SHP77 treated with DMSO at 0.1 percent for 48 hours (cell line): ENCODE data around the gene UTRN.

ENCODE experiments used
- DNase-seq: peaks from one replicate; lab custom pipeline; 2025; lab: John Stamatoyannopoulos, UW

Gene UTRN

DNA sequence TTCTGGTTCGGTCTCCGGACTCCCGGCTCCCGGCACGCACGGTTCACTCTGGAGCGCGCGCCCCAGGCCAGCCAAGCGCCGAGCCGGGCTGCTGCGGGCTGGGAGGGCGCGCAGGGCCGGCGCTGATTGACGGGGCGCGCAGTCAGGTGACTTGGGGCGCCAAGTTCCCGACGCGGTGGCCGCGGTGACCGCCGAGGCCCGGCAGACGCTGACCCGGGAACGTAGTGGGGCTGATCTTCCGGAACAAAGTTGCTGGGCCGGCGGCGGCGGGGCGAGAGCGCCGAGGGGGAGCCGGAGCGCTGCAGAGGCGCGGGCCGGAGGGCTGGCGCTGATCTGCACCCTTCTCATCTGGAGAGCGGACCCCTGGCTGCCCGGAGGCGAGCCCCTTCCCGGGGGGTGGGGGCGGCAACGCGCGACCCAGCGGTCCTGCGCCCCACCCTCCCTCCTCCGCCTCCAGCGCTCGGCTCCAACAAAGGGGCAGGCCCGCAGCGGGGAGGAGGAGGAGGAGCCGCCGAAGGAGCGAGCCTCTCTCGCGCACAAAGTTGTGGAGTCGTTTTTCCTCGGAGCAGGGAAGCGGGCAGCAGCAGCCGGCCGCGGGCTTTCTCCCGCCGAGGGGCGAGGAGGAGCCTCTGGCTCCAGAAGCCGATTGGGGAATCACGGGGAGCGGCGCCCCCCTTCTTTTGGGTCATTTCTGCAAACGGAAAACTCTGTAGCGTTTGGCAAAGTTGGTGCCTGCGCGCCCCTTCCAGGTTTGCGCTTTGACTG lies at the start of gene UTRN:
TSS of gene UTRN (plus strand) at position 553 of the 765 bp plus-strand sequence. CDS start 6,494 bp downstream, outside the sequence.
- DNase-seq = no peak

DNA sequence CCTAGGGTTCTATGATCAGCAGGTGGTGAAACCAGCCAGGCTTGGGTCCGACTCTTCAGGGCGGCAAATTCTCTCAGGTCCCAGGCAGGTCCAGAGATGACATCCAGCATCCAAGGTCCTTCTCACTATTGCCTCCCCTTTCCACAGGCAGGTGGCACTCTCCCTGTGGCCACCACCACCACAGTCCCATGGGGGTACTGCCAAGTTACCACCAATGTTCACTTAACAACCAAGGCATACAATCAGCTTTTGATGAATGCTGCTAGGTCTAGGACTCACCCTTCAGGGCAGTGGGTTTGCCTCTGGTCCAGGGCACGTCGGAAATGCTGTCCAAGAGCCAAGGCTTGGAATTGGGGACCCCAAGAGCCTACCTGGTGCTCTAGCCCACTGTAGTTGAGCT lies 40.4 kb upstream of the UTRN start:
- no peak for DNase-seq

DNA sequence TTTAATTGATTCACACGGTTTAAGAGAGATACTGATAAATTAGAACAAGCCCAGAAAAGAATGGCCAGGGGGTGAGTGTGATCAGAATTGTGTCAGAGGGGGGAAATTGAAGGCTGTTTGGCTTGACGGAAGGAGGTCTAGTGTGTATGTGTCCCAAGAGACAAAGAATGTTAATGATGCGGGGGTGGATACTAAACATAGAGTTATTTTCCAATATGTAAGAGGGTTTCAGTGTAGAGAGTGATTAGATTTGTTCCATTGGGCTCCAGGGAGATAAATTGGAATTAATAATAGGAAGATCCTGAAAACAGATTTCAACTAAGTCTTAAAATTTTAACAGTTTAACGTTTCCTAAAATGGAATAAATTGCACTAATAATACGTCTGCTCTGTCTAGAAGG lies 38.1 kb upstream of the UTRN start:
- DNase-seq = no peak

DNA sequence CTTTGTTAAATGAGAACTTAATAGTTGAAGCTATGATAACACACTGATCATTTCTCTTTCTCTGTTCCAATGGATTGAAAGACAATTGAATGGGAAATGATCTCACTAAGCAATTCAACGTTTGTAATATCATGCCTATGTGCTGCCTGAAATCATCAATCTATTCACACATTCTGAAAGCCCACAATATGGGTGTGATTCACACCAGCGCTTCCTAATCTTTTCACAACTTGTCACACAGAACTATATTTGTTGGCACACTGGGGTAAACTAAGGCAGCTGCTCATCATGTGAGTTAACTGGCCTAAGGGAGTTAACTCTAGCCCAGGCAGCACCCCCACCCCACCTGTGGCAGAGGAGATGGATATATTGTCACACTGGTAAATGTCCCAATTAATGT lies 37.1 kb upstream of the UTRN start:
- DNase-seq = no peak

DNA sequence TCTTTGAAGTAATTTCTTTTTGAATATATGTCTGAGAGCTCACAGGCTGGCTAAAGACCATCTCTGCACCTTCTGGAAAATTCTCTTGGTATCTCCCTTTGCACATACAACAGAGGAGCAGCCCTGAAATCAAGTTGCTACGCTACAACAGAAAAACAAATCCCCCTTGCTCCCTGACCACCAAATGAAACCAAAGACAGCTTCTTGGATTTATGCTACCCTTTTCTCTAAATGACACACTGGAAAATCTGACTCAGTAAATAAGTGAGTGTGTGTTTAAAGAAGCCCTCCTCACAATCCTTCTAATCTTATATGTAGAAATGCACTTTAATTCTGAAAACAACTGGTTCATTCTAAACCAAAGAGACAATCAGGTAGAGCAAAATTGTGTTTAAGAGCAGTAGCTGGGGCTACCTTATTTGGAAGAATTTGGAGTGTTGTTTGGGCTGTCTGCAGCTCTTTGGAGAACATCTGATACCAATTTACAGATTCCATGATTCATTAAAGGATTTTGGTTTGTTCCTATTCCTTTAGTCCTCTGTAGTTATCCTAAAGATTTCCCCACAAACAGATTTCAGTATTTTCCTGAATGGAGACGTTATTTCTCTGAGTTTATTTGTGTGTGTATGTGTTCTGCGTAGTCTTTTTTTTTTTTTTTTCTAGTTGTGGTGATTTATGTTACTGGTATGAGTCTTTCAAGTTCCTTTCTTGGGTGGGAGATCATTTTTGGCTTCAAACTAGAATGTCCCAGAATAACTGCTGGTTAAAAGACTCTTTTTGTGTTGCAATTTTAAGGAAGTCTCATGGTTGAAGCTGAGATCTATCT lies 36.4 kb upstream of the UTRN start:
- DNase-seq = no peak

DNA sequence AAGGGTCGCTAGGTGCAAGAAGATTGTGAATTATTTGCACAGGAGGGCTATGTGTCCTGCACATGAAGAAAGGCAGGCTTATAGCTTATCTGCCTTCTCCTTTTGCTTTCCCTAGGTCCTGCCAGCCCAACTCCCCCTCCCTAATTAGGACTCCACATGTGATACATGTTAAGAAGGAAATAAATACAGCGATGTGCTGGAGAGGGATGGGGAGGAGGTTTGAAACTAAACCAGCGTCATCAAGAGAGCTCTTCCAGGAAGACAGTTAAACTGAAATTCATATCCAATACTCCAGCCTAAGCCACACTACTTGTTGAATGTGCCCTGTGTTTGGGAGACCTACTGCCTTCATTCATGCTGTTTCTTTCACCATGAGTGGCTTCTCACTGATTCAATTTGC lies 34.9 kb upstream of the UTRN start:
- DNase-seq = no peak

DNA sequence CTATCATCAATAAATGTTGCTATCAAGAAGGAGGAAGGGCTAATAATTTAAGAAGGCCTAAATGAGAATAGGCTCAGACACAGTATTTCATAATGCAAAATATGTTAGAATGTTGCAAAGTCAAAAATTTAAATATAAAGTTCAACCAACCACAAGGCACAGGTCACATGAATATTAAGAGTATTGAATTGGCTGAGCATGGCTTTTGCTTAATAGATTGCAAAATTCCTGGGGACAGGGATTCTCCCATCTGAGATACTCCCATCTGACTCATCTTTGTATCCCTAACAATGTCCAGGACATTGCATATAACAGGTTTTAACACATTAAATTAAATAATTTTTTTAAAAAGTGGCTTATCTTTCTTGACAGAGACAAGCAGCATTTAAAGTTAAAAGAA lies 32.9 kb upstream of the UTRN start:
- no peak for DNase-seq

DNA sequence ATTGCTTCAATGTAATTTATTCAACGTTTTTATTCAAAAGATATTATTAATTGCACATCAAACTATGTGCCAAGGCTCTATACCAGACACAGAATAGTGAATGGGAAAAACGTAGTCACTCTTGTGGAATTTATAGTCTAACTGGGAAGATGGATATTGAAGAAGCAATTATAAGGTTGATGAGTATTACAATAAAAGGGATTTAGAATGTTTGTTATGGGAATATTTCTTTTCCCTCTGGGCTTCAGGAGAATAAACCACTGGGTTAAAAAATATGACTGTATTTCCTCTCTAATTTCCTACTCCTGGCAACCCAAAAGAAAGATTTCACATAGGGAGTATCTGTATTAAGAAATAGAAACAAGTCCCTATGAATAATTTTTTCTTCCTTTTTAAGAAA lies 25.1 kb upstream of the UTRN start:
- no peak for DNase-seq

DNA sequence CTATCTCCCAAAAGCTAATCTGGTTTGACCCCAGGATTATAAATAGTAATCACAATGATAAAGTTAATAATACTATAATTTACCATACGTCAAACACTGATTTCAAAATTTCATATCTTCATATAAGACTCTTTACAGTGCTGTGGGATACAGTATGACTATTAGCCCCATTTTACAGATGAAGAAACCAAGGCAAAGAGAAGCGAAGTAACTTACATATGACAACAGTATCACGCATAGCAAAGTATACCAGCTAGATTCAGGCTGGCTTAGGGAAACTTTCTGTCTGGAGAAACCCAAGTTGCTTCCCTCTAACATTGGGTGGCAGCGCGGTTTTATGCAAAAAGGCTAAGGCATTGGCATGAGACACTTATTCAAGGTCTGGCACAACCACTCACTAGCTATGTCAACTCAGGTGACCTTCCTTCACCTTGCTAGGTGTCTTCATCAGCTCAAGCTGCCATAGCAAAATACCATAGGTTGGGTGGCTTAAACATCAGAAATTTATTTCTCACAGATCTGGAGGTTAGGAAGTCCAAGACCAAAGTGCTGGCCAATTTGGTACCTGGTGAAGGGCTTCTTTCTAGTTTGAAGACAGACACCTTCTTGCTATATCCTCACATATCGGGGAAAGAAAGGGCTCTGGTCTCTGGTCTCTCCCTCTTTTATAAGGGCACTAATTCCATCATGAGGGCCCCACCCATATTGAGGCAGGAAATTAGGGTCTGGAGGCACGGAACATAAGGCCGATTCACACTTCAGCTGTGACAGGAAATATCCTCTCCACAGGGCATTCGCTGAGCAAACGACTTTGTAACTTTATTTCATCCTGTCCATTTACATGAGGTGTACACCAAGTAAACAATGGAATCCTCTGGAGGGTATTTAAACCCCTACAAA lies 22.4 kb upstream of the UTRN start:
- DNase-seq = no peak

DNA sequence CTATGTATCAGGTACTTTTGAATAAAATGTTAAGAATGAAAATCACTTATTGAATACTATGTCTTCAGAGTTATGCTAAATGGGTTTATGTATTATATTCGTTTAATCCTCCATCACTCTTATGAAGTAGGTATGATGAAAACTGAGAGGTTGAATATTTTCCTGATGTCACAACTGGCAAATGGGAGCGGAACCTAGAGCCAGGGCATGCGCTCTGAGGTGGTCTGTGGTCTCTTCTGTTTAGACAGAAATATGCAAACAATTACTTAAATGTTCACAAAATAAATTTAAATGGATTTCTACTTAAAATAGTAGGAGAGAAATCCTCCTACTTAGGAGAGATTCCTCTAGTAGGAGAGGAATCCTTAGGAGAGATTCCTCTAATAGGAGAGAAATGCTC lies 21.3 kb upstream of the UTRN start:
- DNase-seq = no peak

DNA sequence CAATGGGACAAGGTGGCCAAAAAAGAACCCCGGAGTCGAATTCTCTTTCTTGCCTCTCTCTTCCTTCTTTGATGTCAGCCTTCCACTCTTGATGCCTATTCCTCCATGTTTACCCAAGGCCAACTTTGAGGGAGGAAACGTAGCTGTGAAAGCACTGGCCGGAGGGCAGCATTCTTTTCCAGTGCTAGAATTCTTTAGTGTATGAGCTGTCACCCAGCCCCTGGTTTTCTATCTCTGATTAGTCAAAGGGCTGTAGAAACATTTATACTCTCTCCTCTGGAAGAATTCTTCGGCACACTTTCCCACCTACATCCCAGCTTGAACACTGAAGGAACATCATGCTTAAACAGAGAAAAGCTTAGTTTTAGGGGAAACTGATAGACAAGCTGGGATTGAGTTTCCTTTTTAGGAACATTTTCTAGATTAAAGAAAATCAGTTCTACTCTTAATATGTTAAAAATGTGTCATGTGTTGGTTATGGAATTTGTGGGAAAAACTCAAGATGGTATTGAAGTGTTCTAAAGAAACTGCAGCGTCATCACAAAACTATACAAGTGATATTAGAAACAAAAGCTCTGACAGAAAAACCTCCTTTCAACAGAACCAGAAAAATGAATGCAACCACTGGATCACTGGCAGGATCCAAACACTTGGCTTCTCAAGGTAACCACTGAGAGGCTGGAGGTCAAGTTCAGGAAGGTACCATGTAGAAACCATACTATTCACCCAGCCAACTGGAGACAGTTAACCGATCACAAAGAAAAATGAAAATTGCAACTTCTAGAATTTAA lies 20.7 kb upstream of the UTRN start:
- no peak for DNase-seq

DNA sequence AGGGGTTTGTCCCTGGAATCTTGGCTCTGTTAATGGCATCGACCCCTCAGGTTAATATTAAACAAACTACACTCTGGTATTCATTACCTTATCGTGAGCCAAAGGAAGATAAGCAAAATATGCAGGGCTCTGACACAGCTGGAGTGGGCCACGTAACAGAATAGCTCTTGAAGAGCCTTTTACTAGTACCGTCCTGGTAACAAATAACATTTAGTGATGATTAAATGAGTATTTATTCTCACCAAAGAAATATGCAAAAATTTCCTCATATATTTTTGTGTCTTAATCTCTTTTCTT lies 20.1 kb upstream of the UTRN start:
- no peak for DNase-seq

DNA sequence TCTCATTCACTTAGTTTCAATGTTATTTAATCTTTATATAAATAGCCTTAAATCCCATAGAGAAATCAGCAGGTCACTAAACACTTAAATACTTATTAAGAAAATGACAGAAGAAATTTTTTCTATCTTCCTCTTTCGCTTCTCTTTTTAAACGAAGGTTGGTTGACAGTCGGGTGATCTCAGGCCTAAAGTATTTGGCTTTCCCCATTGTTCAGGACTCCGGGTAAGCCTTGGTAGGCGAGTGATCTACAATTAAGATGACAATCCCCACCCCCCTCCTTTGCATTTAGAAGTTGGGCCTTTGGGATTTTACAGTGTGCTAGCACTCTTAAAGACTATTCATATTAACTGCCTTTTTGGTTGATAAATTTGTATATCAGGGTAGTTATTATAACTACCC lies 19.7 kb upstream of the UTRN start:
- DNase-seq = no peak

DNA sequence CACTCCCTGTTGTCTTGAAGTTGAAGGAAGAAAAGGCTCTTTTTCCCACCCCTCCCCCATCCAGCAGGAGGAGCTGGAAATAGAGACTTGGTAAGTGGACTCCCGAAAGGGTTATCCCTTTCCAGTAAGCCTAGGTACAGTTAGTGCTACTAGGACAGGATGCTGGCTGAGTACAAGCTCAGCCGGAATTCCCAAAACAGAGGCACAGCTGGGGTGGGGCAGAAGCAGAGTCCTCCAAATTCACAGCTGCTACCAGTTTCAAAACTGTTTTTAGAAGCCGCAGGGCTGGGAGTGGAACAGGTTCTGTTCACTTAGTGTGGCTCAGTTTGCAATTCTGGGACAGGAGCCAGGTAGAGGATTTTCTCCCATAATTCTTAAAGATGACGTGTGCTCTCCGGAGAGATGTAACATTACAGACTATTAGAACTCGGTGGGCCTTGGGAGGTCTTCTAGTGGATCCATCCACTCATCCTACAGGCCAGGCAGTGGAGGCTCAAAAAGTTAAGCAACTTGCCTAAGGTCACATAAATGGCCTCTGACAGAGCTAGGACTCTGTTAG lies 19.0 kb upstream of the UTRN start:
- no peak for DNase-seq

DNA sequence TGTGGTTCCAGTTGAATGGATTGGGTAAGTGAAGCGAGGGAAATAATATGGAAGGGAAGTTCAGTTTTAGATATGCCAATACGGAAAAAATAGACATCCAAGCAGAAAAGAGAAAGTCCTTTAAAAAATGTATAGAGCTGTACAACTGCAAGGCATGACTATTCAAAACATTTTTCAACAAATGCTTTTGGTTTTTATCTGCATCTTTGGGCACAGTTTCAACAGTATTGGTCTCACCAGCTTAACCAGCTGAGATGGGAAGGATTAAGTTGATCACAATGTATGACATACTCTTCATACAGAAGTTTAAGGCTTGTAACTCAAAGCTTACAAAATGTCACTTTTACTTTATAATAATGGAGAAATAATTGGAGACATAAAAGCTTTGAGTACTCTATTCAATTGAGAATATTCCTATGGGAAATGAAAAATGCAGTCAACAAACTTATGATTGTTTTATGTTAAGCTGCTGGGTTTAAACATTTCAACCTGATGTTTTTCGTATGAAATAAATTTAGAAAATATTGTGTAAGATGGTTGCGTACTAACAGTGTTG lies 16.3 kb upstream of the UTRN start:
- DNase-seq = no peak

DNA sequence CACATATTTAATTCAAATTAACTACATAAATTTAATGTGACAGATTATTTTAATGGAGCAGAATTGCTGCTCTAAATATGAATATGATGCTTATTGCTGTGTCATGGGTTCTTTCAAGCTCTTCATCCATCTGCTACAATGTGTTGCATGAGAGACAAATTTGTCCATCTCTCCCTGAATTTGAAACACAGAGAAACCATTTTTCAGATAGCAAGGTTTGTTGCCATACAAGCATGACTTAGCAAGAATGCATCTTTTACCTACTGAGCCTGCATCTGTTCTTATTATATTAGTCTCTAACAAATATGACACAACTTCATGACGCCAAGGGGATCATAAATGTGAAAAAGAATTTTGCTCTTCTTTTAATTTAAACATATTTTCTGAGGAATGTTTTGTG lies 8.0 kb upstream of the UTRN start:
- no peak for DNase-seq

DNA sequence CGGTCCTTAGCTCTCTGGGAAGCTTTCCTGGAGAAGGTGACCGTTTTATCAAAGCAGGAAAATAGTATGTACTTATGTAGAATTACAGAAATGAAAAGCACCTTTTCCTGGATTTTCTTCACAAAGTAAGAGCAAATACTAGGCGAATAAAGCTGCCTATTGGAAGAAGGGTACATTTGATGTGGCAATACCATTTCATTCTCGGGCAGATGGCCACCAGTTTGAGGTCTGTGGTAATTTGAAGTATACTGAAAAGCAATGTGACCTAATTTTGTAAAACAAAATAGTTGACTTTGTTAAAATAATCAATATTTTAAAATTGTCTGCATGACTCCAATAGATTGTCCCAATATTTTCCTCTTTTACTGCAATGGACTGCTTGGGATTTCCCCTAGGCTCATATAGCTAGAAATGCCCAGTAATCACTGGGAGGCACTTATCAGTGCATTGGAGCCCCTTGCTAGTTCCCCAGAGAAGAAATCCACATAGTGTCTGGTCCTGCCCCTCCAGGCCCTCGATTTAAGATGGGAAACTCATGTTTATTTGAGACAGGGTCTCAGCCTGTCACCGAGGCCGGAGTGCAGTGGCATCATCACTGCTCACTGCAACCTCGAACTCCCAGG lies 7.4 kb upstream of the UTRN start:
- no peak for DNase-seq

DNA sequence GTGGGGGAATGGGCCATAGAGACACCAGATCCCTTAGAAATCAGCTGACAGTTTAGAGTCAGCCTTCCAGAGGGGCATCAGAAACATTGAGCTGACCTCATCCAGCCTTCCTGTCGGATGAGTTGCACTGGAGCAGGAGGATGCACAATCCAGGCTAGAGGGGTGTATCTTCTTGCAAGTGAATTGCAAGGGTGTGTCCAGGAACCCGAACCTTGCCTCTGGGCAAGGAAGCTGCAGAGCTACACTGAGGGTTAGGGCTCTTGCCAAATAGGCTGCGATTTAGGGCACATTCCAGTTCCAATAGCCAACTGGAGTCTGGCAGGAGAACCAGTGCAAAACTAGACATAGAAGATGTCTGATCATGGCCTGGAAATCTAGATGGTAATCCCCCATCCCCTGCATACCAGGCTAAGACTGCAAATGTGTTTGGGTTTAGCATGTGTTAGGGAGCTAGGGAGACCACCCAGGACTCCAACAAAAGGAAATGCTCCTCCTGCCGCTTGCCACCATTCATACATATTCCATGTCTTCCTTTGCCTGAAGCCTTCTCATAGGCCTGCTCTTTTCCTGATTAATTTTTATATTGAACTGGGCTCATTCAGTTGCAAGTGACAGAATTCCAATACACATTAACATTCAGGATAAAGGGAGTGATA lies 6.3 kb upstream of the UTRN start:
- DNase-seq = no peak

DNA sequence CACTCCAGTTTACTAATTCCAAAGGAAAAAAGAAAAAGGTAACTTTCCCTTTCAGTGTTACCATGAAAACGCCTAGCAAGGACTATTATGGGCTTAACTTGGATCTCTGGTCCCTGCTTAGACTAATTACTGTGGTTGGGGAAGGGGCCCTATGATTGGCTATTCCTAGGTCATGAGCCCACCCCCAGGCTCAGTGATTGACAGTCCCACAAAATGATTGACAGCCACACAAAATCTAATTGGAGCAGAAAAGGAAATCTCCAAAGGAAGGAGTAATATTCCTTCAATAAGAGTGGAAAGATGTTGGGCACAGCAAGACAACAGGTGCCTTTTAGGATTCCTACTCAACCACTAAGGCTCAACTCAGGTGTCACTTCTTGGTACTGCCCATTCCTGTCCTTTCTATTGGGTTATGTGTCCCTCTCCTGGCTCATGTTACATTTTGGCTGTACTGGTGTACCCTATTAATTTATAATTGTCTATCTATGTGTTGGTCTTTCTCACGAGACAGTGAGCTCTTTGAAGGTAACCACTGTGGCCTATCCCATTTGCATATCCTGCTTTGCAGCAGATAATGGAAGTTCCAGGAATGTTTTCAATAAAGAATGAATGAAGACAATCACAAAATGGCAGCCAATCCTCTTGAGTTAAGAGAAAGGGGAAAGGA lies 5.5 kb upstream of the UTRN start:
- DNase-seq = no peak
